Spleen (tissue), 13 donors: ENCODE measurements around the gene POLE. TPM values are rescaled to one million over a fixed set of nuclear protein-coding genes. Genes with fewer than 3 reads are reported as not detected.

Experiments
- DNase-seq: peaks from one replicate; pipeline ENCODE4 v3.0.0-alpha.2; 2020
- H3K27ac ChIP-seq, 8 donors: fragments of 200-600 bp; sonication (generic) in 7 of 8; 1 replicate in 4 of 8; 2 replicates in 4 of 8; pipeline versions ENCODE4 v1.5.0 to v1.8.0; 2016 to 2021; ENCODE audit warnings: inconsistent platforms in 4 of 8, mild to moderate bottlenecking in 4 of 8, moderate library complexity in 1 of 8
- H3K27me3 ChIP-seq, 7 donors: fragments of 200-600 bp; sonication (generic) in 6 of 7; replicated peaks in 1 of 7; 1 replicate in 4 of 7; 2 replicates in 3 of 7; pipeline versions ENCODE4 v1.5.0 to v1.8.0; 2016 to 2021; ENCODE audit warnings: inconsistent platforms in 3 of 7, mild to moderate bottlenecking in 1 of 7
- H3K36me3 ChIP-seq, 6 donors: fragments of 200-600 bp; sonication (generic) in 5 of 6; 1 replicate in 4 of 6; 2 replicates in 2 of 6; pipeline versions ENCODE4 v1.5.0 to v1.8.0; 2016 to 2021; ENCODE audit warnings: inconsistent platforms in 2 of 6
- H3K4me1 ChIP-seq, 6 donors: fragments of 200-600 bp; sonication (generic) in 5 of 6; 1 replicate in 3 of 6; 2 replicates in 3 of 6; pipeline versions ENCODE4 v1.5.0 to v1.8.0; 2016 to 2021; ENCODE audit warnings: inconsistent platforms in 3 of 6
- H3K4me3 ChIP-seq, 8 donors: fragments of 200-600 bp; sonication (generic) in 7 of 8; 1 replicate in 4 of 8; 2 replicates in 4 of 8; pipeline versions ENCODE4 v1.5.0 to v1.8.0; 2016 to 2021; ENCODE audit warnings: inconsistent platforms in 4 of 8, mild to moderate bottlenecking in 4 of 8, moderate library complexity in 2 of 8
- H3K9me3 ChIP-seq, 8 donors: fragments of 200-600 bp; sonication (generic) in 7 of 8; 1 replicate in 4 of 8; 2 replicates in 4 of 8; pipeline versions ENCODE4 v1.5.0 to v1.8.0; 2016 to 2021; ENCODE audit warnings: inconsistent platforms in 4 of 8
- CTCF ChIP-seq, 11 experiments: fragments of 200-600 bp in 7 of 11; fragments of 450-650 bp in 4 of 11; sonication (generic) in 4 of 11; IDR thresholded peaks in 8 of 11; conservative IDR thresholded peaks in 3 of 11; 1 replicate in 7 of 11; 2 replicates in 4 of 11; pipeline versions ENCODE4 v1.4.0 to v1.8.0; 2016 to 2021; ENCODE audit warnings: antibody characterized with exemption in 11 of 11, inconsistent platforms in 4 of 11, mild to moderate bottlenecking in 1 of 11
- POLR2A ChIP-seq, 3 donors: fragments of 450-650 bp; IDR thresholded peaks; one replicate each; pipeline ENCODE4 v1.5.1; 2017; ENCODE audit warnings: antibody characterized with exemption in 3 of 3, mild to moderate bottlenecking in 1 of 3
- POLR2AphosphoS5 ChIP-seq, 3 donors: sonication (generic); formaldehyde crosslinking; IDR thresholded peaks; one replicate each; pipeline ENCODE4 v1.5.1; 2017; ENCODE audit warnings: antibody characterized with exemption in 3 of 3
- WGBS, 5 donors: extraction: QIAGEN DNeasy Blood & Tissue Kit in 3 of 5; methylation state at CpG; one replicate each; pipeline versions ENCODE4 v1.1.5 to v1.1.7; 2013 to 2018; 5-methylcytosine and 5-hydroxymethylcytosine counted together
- intact Hi-C: fragments of 100-400 bp; cut with DNase I; formaldehyde crosslinking; loops from one replicate; pipeline ENCODE4 v1.15.0; 2023; ENCODE audit warnings: low total_unique reads
- long read RNA-seq, 2 donors: transcript quantifications; one replicate each; lab custom pipeline, GENCODE V29; 2026
- polyA plus RNA-seq, 3 donors: library from polyadenylated mRNA; stranded (reverse); fragments of 200-250 nt; gene quantifications; one replicate each; pipeline ENCODE4 v1.2.1, GENCODE V29; 2013
- total RNA-seq, 7 donors: library from RNA; depleted of rRNA in 3 of 7; stranded (reverse); fragments of >200 nt in 3 of 7; fragmentation: NEBNext Ultra II Directional in 4 of 7; extraction: Animal tissue kit (Norgen Biotek cat#: 25700) in 4 of 7; gene quantifications; one replicate each; pipeline versions ENCODE4 v1.1.0 to v1.2.1, GENCODE V29; 2016 to 2021
- donor health status: healthy with polysubstance abuse.
- donor health status: DM: no; HTN: no; CAD: no; lungs with moderate emphysema.
- donor health status: DM: no; HTN: no; CAD: no.
- donor health status: Bipolar disorder and iron deficiency.
- donor health status: healthy.
- donor health status: DM: no; HTN: no; CAD: no.
- donor health status: DM: yes; HTN: yes; CAD: no.

The POLE gene
- total RNA-seq = 100 to 1,000 TPM in 3 of 7 donors, 10 to 100 TPM in 4; 70.1 to 122 (median 99.6) TPM
- polyA plus RNA-seq = 10 to 100 TPM; 18.1 to 37.6 (median 30.4) TPM
- long read RNA-seq, donor 1 = 0 reads
- long read RNA-seq, donor 2, partial matches to known transcripts = 0 of 1 reads
- long read RNA-seq, donor 2, other reads (novel, unspliced or antisense) = 0 of 1 reads

GRCh38 chr12:132687211-132688164 is at the start of gene POLE, which contains the start of gene PXMP2:
TSS of gene POLE (minus strand) at chr12:132687342. CDS start at chr12:132687315, 27 bp downstream.
TSS of gene PXMP2 (plus strand) at chr12:132687587. CDS start at chr12:132687671, 84 bp downstream.
- TF ChIP-seq POLR2A (IDR thresholded peaks at IDR 0.05) (peak in 1 of 3 donors; percentile 5), POLR2AphosphoS5 (IDR thresholded peaks at IDR 0.05) (peak; percentile 80 to 89 (median 86)), CTCF (IDR thresholded peaks at IDR 0.05 in 8 of 11, conservative IDR thresholded peaks at IDR 0.05 in 3 of 11) (peak in 5 of 11 experiments; percentile 19 to 45 (median 30))
- Histone ChIP-seq H3K27me3 (no peaks in the 10 kb centered on the region), H3K27ac (peak within 1 kb of the TSS in 7 of 8 donors; percentile 36 to 83 (median 78)), H3K9me3 (no peaks in the 10 kb centered on the region), H3K4me1 (peaks cover 7 to 31% (median 18%) of the 10 kb centered on the region in 6 donors), H3K36me3 (peaks cover 0 to 16% (median 0%) of the 10 kb centered on the region in 6 donors), H3K4me3 (peak within 1 kb of the TSS; percentile 63 to 96 (median 84))
- intact Hi-C loops = no loop called here
- 0 to 1% (median 1%) methylated on average over 40 to 134 of the region's 134 CpGs for WGBS, 5 donors
- peak; percentile 98 for DNase-seq

- TF ChIP-seq POLR2AphosphoS5 (IDR thresholded peaks at IDR 0.05) (peak in 1 of 3 donors; percentile 34), CTCF (IDR thresholded peaks at IDR 0.05 in 8 of 11, conservative IDR thresholded peaks at IDR 0.05 in 3 of 11) (no peak), POLR2A (IDR thresholded peaks at IDR 0.05) (no peak)
- H3K27me3 ChIP-seq = no peaks in the 10 kb centered on the region
- H3K36me3 ChIP-seq = peaks cover 0 to 100% (median 89%) of the 10 kb centered on the region in 6 donors
- intact Hi-C loops = no loop called here
- no peaks in the 10 kb centered on the region for H3K9me3 ChIP-seq
- no peak overlapping the region for H3K27ac ChIP-seq
- DNase-seq = no peak
- 91 to 98% (median 95%) methylated on average over 10 to 15 of the region's 15 CpGs for WGBS, 5 donors
- H3K4me3 ChIP-seq = no peak overlapping the region
- no peaks in the 10 kb centered on the region for H3K4me1 ChIP-seq
Observed at GRCh38 chr12:132736913-132737312, 49.8 kb upstream of the POLE start.

- no peak for DNase-seq
- Histone ChIP-seq H3K27ac (no peak overlapping the region), H3K4me1 (no peaks in the 10 kb centered on the region), H3K27me3 (no peaks in the 10 kb centered on the region), H3K9me3 (no peaks in the 10 kb centered on the region), H3K4me3 (no peak overlapping the region), H3K36me3 (peaks cover 0 to 100% (median 89%) of the 10 kb centered on the region in 6 donors)
- TF ChIP-seq POLR2A (IDR thresholded peaks at IDR 0.05) = no peak
- TF ChIP-seq CTCF (IDR thresholded peaks at IDR 0.05 in 8 of 11, conservative IDR thresholded peaks at IDR 0.05 in 3 of 11) = no peak
- peak in 2 of 3 donors; percentile 23 to 41 for TF ChIP-seq POLR2AphosphoS5 (IDR thresholded peaks at IDR 0.05)
- intact Hi-C loops = no loop called here
- whole genome bisulfite sequencing, 5 donors = 89 to 95% (median 93%) methylated on average over 12 of the region's 12 CpGs
Observed at GRCh38 chr12:132736378-132736777, 49.2 kb upstream of the POLE start.
